Parietal lobe (tissue), 2 donors: ENCODE results near the gene IRF2BP2. TPM values are rescaled to one million over a fixed set of nuclear protein-coding genes. Genes with fewer than 3 reads are reported as not detected.

Experiments used
- small RNA-seq: library from RNA; depleted of rRNA; stranded (forward); fragments of <200 nt; gene quantifications from one replicate; pipeline ENCODE3, GENCODE V24; 2014; ENCODE audit warnings: low replicate concordance
- total RNA-seq: library from RNA; depleted of rRNA; stranded (reverse); fragments of >200 nt; gene quantifications from one replicate; pipeline ENCODE4 v1.2.3, GENCODE V29; 2014

Gene IRF2BP2
- 94.5 TPM for total RNA-seq

DNA sequence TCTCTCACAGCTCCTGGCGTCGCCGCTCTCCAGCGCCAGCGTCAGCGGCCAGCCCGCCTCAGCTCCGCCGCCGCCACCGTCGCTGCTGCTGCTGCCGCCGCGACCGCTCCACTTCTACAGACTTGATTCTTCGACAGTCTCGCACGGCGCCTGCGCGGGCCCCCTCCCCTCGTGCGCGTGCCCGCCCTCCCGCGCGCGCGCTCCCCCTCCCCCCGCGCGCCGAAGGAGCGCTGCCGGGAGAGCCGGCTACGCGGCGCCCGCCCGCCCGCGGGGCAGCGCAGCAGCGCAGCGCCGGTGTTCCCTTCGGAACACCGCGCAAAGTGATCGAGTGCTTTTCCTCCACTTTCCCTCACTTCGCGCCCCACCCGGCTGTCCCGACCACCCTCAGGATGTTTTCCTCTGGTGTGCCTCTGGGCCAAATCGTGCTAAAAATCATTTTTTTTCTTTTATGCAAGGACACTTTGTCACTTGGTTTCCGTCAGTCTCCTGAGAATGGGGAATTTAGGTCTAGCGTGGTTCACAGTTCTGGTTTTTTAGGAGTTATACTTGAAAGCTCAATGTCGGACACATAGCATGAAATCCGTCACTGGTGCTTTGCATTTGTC, at the start of gene IRF2BP2:
Gene IRF2BP2, minus strand, starts transcription at position 118 of the 605 bp plus-strand sequence. CDS start 684 bp downstream, outside the sequence.

Small RNA genes within 50 kb of the gene (small RNA-seq; reads per million reads assigned to genes)
- gene RF00096: not detected

Other genes with a start within 250 kb of the IRF2BP2 start
- 10.3 TPM for gene COA6, start 236.7 kb downstream of the IRF2BP2 start, total RNA-seq
- 126 TPM for gene TARBP1, start 131.0 kb downstream of the IRF2BP2 start, total RNA-seq